Activated CD4-positive, alpha-beta T cell treated with anti-CD3 and anti-CD28 coated beads, Interleukin-2, amount 50 U/mL, for 4 hours (primary cell): ENCODE measurements around the gene CLIP2.

ENCODE experiments used
- DNase-seq, 2 experiments: peaks; one replicate each; pipeline ENCODE4 v3.0.0-alpha.2; 2020

CLIP2 gene

GRCh38 chr7:74449809-74450397 lies 160.7 kb downstream of the CLIP2 start:
- peak; percentile 58 to 70 for DNase-seq

- peak in 1 of 2 experiments; percentile 15 for DNase-seq
Observed at GRCh38 chr7:74452748-74453321, 163.6 kb downstream of the CLIP2 start.

GRCh38 chr7:74453322-74454011 lies 164.3 kb downstream of the CLIP2 start, which contains the start of gene GTF2IRD1:
GTF2IRD1 (plus strand) TSS chr7:74453906; CDS start chr7:74508081, 54,175 bp downstream.
- peak; percentile 23 to 25 for DNase-seq

- no peak for DNase-seq
Observed at GRCh38 chr7:74454021-74454924, 165.1 kb downstream of the CLIP2 start.

DNA sequence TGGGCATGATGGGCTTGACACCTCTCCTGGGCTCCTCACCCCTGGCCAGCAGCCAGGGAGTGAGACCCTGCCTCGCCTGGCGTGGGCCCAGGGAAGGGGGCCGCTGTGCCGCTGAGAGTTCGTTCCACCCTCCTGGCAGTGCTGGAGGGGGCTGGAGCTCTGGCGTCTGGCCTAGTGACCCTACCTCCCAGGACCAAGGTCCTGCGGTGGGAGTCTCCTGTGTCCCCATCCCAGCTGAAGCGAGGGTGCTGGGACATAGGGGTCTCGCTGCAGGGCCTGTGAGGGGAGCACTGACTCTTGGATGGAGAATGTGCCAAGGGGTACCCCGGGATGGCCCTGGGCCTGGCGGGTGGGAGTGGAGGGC lies 165.7 kb downstream of the CLIP2 start:
- no peak for DNase-seq

- DNase-seq: no peak
Observed at GRCh38 chr7:74455291-74455804, 166.1 kb downstream of the CLIP2 start.
